ENCODE data around the gene PPP4R3C. TPM values are rescaled to one million over a fixed set of nuclear protein-coding genes. Genes with fewer than 3 reads are reported as not detected.

Gene PPP4R3C
- total and polyA plus RNA-seq, 10 of the 15 experiments (the other 5 are each of a cell fraction or from before 2014, with no cell fraction given) = 0.24 TPM; not detected in 9

DNA sequence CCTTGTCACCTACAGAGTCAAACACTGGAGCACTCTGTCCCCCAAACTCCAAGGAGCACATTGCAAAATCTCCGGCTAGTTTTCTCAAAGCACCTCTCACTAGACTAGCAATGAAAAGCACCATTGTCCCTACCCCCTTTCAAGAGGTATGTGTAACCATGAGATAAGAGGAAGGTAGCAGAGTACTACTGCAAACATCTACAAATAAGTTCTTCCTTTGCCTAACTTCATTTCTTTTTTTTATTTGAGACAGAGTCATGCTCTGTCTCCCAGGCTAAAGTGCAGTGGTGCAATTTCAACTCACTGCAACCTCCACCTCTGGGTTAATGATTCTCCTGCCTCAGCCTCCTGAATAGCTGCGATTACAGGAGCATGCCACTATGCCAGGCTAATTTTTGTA, 17.7 kb downstream of the PPP4R3C start:
- POLR2A ChIA-PET = no interaction called here
- SMC1A ChIA-PET (ENCODE audit: uncharacterized antibody, unreplicated experiment) = no interaction called here
- ATAC-seq (no peak), DNase-seq (ENCODE audit: low read depth, low spot score) (no peak), FAIRE-seq (no peak)
- in situ Hi-C loops (cut with MboI) = no loop called here
- Histone ChIP-seq H3K4me3 (no peak overlapping the region), H3K36me3 (ENCODE audit: control insufficient read depth in 2 of 2, insufficient read depth in 2 of 2, low read length in 1 of 2) (no peaks in the 10 kb centered on the region), H3K9ac (ENCODE audit: control insufficient read depth, insufficient read depth, low read length) (no peak overlapping the region), H3K9me3 (replicated peaks; ENCODE audit: control insufficient read depth, insufficient read depth, low read length) (no peaks in the 10 kb centered on the region; the same call in 2 of the 3 replicates), H3K27me3 (replicated peaks in 1 of 2; ENCODE audit: control insufficient read depth in 2 of 2, insufficient read depth in 2 of 2, low read length in 1 of 2) (no peaks in the 10 kb centered on the region), H3K4me2 (ENCODE audit: control insufficient read depth, insufficient read depth) (no peak overlapping the region), H4K20me1 (ENCODE audit: control insufficient read depth, insufficient read depth) (no peaks in the 10 kb centered on the region), H2AFZ (ENCODE audit: control insufficient read depth, low read depth, low read length) (no peak overlapping the region), H3K27ac (ENCODE audit: control insufficient read depth, insufficient read depth) (no peak overlapping the region), H3K79me2 (ENCODE audit: control insufficient read depth, insufficient read depth, low read length) (no peaks in the 10 kb centered on the region), H3K4me1 (ENCODE audit: control insufficient read depth, insufficient read depth, low read length) (no peaks in the 10 kb centered on the region)
- RAD21 ChIA-PET (ENCODE audit: unreplicated experiment) = no interaction called here
- CTCF ChIA-PET = no interaction called here
- BruUV-seq (replicated peaks) = no TSS peak
- WGBS (ENCODE audit: insufficient coverage, insufficient replicate concordance, low lambda C conversion rate, missing lambda C conversion rate) = 43% methylated on average over 2 of the region's 2 CpGs
- intact Hi-C loops (cut with micrococcal nuclease; ENCODE audit: unreplicated experiment) = no loop called here
- TF ChIP-seq SREBF1 (IDR thresholded peaks at IDR 0.05; ENCODE audit: low read length) (no peak), MEF2B (IDR thresholded peaks at IDR 0.05; ENCODE audit: partially characterized antibody, poor library complexity, severe bottlenecking) (no peak), ASH2L (IDR thresholded peaks at IDR 0.05; ENCODE audit: borderline replicate concordance, low read depth) (no peak), ELK1 (IDR thresholded peaks at IDR 0.05; ENCODE audit: low read depth, low read length) (no peak), E2F8 (IDR thresholded peaks at IDR 0.05; ENCODE audit: low read depth, partially characterized antibody) (no peak), JUNB (IDR thresholded peaks at IDR 0.05) (no peak), BHLHE40 (IDR thresholded peaks at IDR 0.05; ENCODE audit: borderline replicate concordance in 1 of 2, low read depth in 2 of 2, low read length in 1 of 2) (no peak), MXI1 (IDR thresholded peaks at IDR 0.05; ENCODE audit: low read depth, low read length) (no peak), RELA (IDR thresholded peaks at IDR 0.05; ENCODE audit: borderline replicate concordance, partially characterized antibody) (no peak)
- TF ChIP-seq, protein P1, sequence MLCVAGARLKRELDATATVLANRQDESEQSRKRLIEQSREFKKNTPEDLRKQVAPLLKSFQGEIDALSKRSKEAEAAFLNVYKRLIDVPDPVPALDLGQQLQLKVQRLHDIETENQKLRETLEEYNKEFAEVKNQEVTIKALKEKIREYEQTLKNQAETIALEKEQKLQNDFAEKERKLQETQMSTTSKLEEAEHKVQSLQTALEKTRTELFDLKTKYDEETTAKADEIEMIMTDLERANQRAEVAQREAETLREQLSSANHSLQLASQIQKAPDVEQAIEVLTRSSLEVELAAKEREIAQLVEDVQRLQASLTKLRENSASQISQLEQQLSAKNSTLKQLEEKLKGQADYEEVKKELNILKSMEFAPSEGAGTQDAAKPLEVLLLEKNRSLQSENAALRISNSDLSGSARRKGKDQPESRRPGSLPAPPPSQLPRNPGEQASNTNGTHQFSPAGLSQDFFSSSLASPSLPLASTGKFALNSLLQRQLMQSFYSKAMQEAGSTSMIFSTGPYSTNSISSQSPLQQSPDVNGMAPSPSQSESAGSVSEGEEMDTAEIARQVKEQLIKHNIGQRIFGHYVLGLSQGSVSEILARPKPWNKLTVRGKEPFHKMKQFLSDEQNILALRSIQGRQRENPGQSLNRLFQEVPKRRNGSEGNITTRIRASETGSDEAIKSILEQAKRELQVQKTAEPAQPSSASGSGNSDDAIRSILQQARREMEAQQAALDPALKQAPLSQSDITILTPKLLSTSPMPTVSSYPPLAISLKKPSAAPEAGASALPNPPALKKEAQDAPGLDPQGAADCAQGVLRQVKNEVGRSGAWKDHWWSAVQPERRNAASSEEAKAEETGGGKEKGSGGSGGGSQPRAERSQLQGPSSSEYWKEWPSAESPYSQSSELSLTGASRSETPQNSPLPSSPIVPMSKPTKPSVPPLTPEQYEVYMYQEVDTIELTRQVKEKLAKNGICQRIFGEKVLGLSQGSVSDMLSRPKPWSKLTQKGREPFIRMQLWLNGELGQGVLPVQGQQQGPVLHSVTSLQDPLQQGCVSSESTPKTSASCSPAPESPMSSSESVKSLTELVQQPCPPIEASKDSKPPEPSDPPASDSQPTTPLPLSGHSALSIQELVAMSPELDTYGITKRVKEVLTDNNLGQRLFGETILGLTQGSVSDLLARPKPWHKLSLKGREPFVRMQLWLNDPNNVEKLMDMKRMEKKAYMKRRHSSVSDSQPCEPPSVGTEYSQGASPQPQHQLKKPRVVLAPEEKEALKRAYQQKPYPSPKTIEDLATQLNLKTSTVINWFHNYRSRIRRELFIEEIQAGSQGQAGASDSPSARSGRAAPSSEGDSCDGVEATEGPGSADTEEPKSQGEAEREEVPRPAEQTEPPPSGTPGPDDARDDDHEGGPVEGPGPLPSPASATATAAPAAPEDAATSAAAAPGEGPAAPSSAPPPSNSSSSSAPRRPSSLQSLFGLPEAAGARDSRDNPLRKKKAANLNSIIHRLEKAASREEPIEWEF (IDR thresholded peaks at IDR 0.05; ENCODE audit: insufficient replicate concordance, low read depth, low read length) = no peak

Measured in GM12878 (cell line).